HEK293 (cell line): Measurements from ENCODE around the gene IRF1.

Experiments
- BCL11A ChIP-seq: fragments of 450-650 bp; formaldehyde crosslinking; IDR thresholded peaks from 2 replicates; pipeline ENCODE4 v1.5.1; 2016; ENCODE audit warnings: low read depth, missing biosample characterization, missing genetic modification characterization
- ZFP37 ChIP-seq: fragments of 450-650 bp; formaldehyde crosslinking; IDR thresholded peaks from 2 replicates; pipeline ENCODE4 v1.5.1; 2016; ENCODE audit warnings: missing biosample characterization, missing genetic modification characterization
- ZNF747 ChIP-seq: fragments of 450-650 bp; formaldehyde crosslinking; IDR thresholded peaks from 2 replicates; pipeline ENCODE4 v1.5.1; 2016; ENCODE audit warnings: missing biosample characterization, missing genetic modification characterization

GRCh38 chr5:132497488-132497997, 7.0 kb upstream of the IRF1 start:
- TF ChIP-seq ZFP37 (tag by site-specific recombination) (no peak), ZNF747 (tag by site-specific recombination) (no peak), BCL11A (no peak)
